Fibroblast of skin of left biceps (primary cell): Measurements from ENCODE around the gene MED15.
"Not testable (repeated sequence)": the region's sequence is repeated elsewhere in the genome, so short reads cannot be mapped to it uniquely, and the experiment has no call there.

ENCODE experiments used
- DNase-seq, 2 experiments: peaks; one replicate each; pipeline ENCODE4 v3.0.0-alpha.2; 2013; ENCODE audit warnings: low read depth in 2 of 2

Gene MED15

DNA sequence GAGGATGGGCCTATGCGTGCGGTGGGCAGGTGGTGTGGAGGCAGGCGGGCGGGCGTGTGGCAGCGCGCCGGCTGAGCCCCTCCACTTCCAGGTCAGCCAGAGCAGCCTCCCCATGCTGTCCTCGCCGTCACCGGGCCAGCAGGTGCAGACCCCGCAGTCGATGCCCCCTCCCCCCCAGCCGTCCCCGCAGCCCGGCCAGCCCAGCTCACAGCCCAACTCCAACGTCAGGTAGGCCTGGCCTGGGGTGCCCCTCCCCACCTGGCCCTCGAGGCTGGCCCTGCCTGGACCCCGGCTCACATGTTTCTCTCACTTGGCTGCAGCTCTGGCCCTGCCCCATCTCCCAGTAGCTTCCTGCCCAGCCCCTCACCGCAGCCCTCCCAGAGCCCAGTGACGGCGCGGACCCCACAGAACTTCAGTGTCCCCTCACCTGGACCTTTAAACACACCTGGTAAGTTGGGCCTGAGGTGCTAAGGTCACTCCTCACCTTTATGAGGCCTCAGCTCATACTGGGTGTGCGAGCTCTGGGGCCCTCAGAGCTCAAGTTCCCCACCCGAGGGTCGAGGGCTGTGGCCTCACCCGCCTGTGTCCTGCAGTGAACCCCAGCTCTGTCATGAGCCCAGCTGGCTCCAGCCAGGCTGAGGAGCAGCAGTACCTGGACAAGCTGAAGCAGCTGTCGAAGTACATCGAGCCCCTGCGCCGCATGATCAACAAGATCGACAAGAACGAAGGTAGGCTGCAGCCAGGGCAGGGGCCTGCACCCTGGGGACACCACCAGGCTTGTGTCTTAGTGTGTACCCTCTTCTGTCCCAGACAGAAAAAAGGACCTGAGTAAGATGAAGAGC, 75.3 kb downstream of the MED15 start:
- no peak for DNase-seq

DNA sequence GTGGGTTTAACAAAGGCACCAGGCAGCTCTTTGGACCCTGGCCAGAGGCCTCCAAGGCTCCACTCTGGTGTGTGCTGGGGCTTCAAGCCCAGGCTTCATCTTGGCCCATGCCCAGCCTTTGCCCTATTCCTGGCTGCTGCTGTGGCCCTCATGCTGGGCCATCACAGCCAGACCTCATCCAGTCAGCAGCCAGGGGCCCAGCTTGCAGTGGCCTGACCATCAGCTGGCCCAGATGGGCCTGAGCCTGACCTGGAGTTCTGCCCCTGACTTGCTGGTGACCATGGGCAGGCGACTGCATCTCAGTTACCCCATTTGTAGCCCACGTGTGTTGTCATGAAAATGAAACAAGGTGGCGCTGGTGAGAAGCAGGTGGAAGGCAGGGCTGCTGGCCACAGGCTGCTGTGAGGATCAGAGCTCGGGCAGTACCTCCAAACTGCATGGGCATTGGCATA, 76.1 kb downstream of the MED15 start:
- no peak for DNase-seq

DNA sequence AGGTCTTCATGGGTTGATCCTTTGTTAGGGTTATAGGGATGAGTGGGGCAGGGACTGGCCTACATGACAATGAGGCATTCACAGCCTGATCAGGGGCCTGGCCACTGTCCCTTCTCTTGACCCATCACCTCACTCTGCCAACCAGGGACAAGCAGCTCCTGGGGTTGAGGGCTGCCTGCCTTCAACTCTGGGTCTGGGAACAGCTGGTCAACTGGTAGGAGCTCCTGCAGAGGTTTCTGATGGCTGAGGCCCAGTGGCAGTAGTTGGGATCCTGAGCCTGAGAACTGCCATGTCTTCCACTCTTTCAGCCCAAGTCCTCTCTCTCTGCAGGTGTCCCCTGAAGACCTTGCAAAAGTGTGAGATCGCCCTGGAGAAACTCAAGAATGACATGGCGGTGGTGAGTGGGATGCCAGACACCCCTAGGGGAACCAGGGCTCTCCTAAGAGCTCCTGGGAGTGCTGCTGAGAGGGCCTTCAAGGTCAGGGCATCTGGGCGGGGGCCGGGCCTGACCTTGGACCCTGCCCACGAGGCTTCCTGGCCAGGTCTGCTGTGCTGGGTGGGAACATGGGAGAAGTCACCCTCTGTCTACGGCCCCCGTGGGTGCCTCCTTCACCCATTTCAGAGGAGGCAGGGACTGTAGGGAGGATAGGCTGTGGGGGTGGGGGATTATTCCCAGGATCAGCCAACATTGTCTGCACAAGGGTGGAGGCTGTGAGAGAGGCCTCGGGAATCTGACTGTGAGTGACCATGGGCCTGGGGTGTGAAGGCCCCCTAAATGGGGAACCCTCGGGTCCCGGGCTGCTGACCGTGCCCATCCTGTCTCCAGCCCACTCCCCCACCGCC, 76.8 kb downstream of the MED15 start:
- DNase-seq, result no peak

DNA sequence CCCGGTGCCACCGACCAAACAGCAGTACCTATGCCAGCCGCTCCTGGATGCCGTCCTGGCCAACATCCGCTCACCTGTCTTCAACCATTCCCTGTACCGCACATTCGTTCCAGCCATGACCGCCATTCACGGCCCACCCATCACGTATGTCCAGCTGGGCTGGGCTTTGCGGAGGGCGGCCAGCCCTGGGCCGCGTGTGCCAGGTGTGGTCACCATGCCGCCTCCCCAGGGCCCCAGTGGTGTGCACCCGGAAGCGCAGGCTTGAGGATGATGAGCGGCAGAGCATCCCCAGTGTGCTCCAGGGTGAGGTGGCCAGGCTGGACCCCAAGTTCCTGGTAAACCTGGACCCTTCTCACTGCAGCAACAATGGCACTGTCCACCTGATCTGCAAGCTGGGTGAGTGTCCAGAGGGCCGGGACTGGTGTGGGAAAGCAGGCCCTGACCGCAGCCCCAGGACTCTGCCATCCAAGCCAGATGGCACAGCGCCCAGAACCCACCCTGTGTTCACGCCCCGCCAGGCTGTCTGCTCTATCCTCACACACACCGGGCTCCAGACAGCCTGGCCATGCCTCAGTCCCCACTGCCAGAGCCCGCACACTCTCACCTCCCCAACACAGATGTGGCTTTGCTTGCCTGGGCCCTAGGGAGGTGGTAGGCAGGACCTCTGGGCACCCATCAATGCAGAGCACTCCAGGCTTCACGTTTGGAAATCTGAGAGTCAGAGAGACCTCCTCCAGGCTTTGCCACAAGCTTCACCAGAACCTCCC, 77.6 kb downstream of the MED15 start:
- no peak for DNase-seq

DNA sequence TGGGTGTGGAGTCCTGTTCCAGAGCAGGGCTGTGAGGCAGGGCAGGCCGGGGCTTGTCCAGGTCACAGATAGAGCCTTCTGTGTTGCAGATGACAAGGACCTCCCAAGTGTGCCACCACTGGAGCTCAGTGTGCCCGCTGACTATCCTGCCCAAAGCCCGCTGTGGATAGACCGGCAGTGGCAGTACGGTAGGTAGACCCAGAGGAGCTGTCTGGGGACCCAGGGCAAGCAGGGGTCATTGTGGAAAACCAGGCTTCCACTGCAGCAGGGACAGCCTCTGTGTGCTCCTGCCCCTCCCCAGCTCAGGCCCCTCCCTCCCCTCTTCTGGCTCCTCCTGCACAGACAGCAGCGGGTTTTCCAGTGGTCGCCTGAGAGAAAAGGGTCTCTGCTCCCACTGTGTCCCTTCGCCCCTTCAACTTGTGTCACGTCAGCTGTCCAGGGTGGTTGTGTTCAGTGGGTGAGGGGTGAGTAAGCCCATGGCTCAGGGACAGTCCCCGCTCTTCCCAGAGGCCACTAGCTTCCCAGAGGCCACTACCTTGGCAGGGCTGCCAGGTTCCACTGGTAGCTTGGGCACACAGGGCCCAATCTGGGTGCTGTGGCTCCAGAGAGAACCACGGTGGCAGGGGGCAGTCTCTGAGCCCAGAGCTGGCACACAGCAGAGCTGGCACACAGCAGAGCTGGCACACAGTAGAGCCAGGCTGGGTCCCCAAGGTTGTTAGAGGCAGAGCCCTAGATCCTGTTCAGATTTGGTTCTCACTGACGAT, 78.4 kb downstream of the MED15 start:
- no peak for DNase-seq

DNA sequence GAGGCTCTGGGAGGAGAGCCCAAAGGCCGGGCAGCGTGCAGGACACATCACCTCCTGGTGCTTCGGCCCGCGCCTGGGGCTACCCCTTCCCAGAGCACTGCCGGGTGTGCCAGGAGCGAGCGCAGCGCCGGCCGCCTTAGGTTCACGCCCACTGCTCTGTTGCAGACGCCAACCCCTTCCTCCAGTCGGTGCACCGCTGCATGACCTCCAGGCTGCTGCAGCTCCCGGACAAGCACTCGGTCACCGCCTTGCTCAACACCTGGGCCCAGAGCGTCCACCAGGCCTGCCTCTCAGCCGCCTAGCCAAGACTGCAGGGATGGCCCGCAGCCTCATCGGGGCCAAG, 79.0 kb downstream of the MED15 start:
- no peak for DNase-seq

DNA sequence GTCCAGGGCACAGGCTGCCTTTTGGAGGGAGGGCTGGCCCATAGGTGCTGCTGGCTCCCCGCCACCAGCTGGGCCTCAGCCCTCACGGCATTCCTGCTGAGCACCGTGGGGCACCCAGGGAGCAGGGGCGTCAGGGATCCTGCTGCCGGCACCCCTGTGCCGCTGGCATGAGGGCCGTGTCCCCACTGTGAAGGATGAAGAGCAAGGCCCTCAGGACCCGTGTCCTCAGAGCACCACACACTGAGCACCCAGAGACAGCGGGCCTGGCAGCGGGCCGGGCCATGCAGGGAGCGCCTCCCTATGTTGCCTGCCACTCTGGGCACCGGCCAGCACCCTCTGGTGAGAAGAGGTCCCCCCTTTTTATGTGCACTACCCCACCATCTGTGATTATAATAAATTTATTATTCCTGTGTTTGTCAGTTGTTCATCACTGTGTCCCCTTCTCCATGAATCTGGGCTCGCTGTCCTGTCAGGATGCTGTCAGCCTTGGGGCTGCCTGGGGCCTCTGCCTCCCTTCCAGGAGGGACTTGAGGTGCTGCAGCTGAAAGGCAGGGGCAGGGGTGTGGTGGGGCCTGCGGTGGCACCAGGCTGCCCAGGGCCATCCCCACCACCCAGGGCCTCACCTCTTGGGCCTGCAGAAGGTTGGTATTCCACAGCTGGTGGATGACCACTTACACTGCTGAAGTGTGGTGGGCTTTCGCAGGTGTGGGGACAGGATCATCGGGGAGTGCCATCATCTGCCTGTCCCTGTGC, 80.0 kb downstream of the MED15 start:
- no peak for DNase-seq

DNA sequence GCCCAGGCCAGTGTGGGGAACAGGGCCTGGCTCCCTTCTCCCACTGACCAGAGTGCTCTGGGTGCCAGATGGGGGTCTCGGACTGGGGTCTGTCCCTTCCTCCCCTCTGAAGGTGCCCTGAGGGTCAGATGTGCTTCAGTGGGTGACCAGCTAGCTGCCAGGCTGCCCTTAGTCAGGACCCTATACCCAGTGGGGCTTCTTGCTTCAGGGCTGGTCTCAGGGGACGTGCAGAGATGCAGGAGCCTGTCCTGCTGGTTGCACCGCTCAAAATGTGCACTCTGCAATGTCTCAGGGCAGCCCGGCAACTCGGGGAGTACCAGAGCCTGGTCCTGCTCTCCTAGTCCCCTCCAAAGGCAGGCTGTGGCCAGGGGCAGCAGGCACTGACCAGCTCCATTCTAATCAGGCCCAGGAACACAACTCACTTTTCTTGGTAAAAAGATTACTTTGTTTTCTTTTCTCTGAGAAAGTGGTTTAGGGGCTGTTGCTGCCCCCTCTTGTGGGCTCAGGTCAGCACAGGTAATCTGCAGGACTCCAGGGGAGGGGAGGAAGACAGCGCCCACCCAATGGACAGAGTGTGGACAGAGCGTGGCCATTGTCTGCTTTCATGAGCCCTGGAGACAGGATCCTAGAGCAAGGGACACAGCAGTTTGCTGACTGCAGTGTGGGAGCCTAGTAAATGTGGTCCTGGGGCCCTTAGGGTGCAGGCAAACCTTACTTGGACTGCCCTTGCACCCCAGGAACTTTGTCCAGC, 80.9 kb downstream of the MED15 start:
- DNase-seq, result no peak

DNA sequence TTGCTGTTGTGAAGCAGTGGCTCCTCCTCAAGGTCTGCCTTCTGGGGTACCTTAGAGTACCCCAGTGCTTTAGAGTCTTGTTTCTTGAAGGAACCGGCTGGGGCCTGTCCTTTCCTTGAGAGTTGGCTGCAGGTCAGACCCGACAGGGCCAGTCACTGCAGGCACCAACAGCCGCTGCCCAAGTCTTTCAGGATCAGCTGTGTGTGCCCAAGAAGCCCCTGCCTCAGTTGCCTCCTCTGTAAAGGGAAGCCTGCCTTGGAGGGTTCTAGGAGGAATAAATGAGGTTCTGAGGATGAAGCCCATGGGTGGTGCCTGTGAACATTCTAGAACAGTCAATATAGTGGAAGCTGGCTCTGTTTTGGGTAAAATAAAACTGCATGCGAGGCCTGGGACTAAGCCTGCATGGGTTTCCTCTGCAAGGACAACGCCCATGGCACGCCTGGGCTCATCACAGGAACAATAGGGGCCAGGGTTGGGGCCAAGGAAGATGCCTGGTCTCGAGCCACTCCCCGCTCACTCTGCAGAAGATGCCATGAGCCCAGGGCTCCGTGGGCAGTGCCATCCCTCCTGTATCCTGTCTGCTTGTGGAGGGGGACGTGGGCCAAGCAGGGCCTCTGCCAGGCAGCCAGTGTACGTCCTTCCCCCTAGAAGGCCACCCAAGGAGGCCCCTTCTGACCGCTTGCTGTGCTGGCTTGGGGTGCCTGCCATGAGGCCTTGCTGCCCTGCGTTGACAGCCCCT, 81.6 kb downstream of the MED15 start:
- DNase-seq, result no peak

DNA sequence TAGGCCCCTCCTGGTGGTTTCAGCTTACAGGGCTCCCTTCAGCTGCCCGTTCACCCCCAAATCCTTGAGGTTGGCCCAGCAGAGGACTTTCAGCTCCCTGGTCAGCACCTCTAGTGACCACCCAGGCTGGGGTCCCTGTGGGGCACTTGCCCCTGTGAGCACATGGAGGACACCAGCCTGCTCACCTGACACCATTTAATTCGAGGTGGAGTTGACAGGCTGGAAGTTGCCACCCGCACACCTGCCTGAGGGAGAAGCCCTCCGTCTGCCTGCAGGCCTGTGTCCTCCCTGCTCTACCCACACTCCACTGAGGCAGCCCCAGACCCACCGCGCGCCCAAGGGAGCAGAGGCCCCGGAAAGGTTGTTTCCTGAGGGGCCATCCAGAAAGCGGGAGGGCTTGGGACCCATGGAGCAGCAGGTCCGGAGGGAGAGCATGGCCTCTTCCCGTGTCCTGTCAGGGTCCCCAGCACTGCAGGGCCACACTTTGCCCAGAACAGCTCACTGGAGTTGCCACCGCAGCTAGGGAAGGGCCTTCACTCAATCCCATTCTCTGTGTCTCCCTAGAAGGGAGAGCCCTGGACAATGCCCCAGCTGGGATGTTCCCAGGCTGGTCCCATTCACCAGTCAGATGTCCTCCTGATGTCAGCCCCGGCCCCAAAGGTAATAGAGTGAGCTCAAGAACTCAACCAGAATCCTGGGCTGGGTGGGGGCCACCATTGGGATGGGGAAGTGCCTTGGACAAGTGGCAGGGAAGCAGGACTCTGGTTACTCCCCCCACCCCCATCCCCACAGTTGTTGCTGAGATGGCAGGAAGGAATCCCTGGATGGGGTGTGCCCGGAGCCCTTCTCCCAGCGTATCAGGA, 82.4 kb downstream of the MED15 start:
- no peak for DNase-seq

DNA sequence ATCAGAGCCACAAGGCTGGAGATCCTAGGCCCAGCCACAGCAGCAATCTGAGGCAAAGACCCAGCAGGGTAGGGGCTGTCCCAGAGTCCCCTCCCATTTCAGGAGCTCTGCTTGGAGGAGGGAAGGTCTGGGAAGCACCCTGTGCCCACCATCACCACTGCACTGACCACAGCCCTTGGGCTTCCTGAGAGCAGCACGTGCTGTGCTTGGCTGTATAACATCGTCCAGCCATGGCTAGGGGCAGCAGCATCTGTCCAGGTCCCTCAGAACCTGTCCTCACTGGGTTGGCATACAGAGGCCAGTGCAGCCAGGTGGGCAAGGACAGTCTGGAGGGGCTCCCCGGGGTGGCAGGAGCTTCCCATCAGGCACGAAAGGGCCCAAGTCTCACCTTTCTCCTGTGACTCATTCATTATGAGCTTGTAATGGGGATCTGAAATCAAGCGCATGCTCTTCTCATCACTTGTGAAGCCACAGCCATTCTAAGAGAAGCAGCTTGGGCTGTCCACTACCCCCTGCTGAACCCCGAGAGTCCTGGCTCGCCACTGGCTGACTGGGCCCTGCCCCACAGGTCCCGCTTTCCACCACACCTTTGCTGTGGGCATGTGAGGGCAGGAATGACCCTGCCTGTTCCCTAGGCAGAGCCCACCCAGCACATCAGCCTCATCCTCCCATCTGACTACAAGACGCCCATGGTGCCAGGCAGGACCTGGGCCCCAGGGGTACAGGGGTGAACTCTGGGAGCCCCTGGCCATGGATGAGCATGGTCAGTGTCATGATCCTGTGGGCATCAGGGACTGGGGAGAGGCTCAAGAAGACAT, 83.3 kb downstream of the MED15 start:
- no peak for DNase-seq

DNA sequence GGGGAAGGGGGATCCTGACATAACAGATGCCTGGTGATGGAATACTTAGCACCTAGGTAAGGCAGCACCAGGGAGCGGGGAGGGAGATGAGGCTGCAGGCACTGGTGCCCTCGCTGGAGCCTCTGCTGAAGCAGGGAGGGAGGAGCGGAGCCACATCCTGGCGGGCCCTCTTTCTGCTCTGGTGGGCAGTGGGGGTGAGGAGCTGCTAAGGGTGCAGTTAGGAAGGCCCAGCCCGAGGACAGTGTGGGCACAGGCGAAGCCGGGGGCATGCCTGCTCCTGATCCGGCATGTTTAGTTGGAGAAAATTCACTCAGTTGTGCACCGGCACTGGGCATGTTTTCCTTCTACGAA, 83.9 kb downstream of the MED15 start:
- DNase-seq, result no peak

DNA sequence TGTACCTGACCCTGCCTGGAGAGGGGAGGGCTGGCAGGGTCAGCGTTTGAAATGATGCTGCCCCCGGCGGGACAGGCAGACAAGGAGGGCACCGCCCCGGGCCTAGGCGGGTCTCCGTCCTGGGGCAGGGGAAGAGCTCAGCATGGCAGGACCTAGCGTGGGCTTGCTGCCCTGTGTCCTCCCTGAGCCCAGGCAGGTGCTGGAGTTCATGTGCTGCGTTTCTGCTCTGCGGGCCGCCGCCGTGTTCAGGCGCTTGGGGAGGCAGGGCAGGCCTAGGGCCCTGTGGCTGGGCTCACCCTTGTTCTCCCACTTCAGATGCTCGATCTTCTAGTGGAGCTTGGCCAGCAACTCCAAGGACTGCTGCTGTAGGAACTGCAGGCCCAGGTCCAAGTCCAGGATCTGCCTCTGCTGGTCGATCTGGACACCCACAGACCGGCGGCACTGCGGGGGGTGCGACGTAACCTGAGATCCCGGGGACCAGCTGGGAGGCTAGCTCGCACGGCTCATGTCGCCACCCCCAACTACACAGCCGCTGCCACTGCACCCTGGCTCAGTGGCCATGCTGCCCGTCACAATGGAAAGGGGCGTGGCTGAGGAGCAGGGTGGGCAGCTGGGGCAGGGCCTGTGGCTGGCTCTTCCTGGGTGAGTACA, 84.4 kb downstream of the MED15 start:
- DNase-seq, result no peak

DNA sequence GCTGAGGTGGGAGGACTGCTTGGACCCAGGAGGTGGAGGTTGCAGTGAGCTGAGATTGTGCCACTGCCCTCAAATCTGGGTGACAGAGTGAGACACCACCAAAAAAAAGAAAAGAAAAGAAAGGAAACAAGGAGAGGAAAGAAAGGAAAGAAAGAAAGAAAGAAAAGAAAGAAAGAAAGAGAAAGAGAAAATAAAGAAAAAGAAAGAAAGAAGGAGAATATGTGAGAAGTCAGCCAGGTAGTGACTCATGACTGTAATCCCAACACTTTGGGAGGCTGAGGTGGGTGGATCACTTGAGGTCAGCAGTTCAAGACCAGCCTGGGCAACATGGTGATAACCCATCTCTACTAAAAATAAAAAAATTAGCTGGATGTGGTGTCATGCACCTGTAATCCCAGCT, 86.6 kb downstream of the MED15 start:
- not testable (repeated sequence) for DNase-seq

DNA sequence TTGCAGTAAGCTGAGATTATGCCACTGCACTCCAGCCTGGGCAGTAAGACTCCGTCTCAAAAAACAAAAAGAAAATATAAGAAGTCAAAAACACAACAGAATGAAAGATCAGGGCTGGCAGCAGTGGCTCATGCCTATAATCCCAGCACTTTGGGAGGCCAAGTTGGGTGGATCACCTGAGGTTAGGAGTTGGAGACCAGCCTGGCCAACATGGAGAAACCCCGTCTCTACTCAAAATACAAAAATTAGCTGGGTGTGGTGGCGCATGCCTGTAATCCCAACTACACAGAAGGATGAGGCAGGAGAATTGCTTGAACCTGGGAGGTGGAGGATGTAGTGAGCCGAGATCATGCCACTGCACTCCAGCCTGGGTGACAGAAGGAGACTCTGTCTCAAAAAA, 87.1 kb downstream of the MED15 start:
- not testable (repeated sequence) for DNase-seq

DNA sequence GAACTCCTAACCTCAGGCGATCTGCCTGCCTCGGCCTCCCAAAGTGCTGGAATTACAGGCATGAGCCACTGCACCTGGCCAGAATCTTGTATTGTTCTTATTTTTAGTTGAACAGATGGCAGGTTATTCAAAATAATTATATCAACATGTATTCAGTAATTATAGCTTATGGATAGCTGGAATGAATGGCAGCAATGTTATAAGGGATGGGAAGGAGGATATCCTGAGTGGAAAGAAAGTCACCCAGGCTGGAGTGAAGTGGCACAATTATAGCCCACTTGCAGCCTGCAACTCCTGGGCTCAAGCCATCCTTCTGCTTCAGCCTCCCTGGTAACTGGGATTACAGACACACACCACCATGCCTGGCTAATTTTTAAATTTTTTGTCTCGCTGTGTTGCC, 88.1 kb downstream of the MED15 start:
- no peak for DNase-seq

DNA sequence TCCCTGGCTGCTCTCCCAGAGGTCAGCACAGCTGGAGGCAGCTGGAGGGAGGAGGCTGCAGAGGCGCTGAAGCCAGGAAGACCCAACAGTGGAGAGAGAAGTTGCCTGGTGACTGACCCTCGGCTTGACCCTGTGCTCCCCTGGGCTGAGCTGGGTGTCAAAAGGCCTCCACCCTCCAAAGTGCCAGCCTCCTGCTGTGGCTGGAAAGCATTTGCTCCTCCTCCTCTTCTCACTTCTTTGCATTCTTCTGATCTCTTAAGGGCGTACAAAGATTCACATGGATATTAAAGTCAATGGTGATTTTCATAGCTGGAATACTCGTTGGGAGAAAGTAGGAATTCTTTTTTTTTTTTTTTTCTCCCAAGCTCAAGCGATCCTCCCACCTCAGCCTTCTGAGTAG, 91.7 kb downstream of the MED15 start:
- no peak for DNase-seq
